ENCODE results near the gene SLC12A7. TPM values are rescaled to one million over a fixed set of nuclear protein-coding genes. Genes with fewer than 3 reads are reported as not detected.

The SLC12A7 gene
- total and polyA plus RNA-seq, 2 of the 13 experiments (the other 11 are each of a cell fraction or from before 2014, with no cell fraction given): 14.0 to 18.5 TPM

DNA sequence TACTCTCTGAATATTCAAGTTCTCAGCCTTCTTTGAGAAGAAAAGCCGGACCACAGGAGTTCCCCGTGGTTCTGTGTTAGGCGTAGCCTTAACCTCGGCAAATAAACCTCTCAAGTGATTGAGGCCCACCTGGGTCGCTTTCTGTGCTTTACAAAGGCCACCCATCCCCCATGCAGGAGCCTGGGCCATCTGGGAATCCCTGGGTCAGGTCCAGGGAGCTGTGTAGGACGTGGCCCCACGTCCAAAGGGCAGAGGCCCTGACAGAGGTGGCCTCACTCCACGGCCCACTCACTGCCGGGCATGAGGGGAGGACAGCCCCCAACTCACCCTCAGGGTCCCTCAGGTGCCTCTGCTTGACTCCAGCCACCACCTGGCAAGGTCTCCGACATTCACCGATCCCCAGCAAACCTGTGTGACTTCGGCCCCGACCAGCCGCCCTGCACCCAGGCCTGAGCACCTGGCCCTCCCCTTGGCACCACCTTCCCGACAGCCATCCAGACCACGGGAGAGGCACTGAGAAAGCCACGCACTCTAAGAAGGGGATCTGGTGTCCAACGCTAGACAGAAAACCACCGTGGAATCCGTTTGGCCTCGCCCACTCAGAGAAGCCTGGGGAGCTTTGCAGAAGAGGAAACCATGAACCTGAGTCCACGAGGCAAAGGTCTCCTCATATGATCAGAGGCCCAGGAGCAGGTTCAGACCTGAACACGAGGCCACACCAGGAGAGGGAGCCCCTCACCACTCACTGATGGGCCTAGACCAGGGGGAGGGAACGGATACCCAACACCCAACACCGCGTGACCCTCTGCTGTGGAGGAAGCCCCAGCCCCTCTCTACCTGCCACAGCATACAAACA is 4.5 kb downstream of the SLC12A7 start:
- peak; percentile 80 for FAIRE-seq
- no peak overlapping the region for H2AFZ ChIP-seq (ENCODE audit: low read length)
- H3K27me3 ChIP-seq (ENCODE audit: control insufficient read depth in 1 of 2, insufficient read depth in 2 of 2, low read length in 2 of 2): no peaks in the 10 kb centered on the region; a peak in 1 of 5 replicates
- H3K4me1 ChIP-seq (ENCODE audit: insufficient read depth, low read length): peaks cover 84% of the 10 kb centered on the region
- in situ Hi-C loops (cut with HindIII; ENCODE audit: extremely low pct_ligation_motif_present, low pct_unique_long_range_greater_than_20kb) (loop anchor here (5.0 kb wide), 1 partner anchor 35 kb away; no protein-coding TSS in a partner anchor), intact Hi-C loops (cut with micrococcal nuclease; ENCODE audit: unreplicated experiment) (loop anchor here (2.0 kb wide), 1 partner anchor 53 kb away; no protein-coding TSS in a partner anchor)
- no TSS peak for BruUV-seq (replicated peaks)
- CTCF ChIA-PET (ENCODE audit: low intra/inter-chr PET ratio, low total read pairs): interaction anchor here (1.8 kb wide), 1 partner anchor 33 kb away, joined by 6 read pairs; no protein-coding TSS in a partner anchor
- H3K4me2 ChIP-seq (ENCODE audit: low read depth, low read length): peak overlapping the region; percentile 98
- peak overlapping the region; percentile 98 for H3K27ac ChIP-seq (ENCODE audit: extremely low read length, insufficient read depth, low read length)
- DNase-seq (ENCODE audit: low spot score): peak; percentile 73
- peak; percentile 45 for ATAC-seq
- H3K9me3 ChIP-seq (ENCODE audit: low read length): no peaks in the 10 kb centered on the region
- WGBS (ENCODE audit: low lambda C conversion rate): 4% methylated on average over 10 of the region's 26 CpGs
- H3K9ac ChIP-seq (ENCODE audit: insufficient read depth, low read depth, low read length): peak overlapping the region; percentile 92
- H3K4me3 ChIP-seq (replicated peaks in 1 of 3; ENCODE audit: insufficient read depth in 1 of 3, low read depth in 2 of 3, low read length in 3 of 3): peak overlapping the region; percentile 55 to 82 (median 60)
- H3K36me3 ChIP-seq (replicated peaks in 1 of 2; ENCODE audit: control insufficient read depth in 1 of 2, insufficient read depth in 2 of 2, low read length in 2 of 2): peaks cover 0 to 1% of the 10 kb centered on the region in 2 experiments; a peak in 1 of 5 replicates
- peaks cover 61% of the 10 kb centered on the region for H3K79me2 ChIP-seq (ENCODE audit: insufficient read depth, low read length)
- peaks cover 11% of the 10 kb centered on the region; the same call in 1 of the 2 replicates for H4K20me1 ChIP-seq (ENCODE audit: insufficient read depth, low read length)
- POLR2A ChIA-PET: interaction anchor here (0.9 to 6.0 kb wide), 14 partner anchors 11 to 114 kb away, joined by 3 to 200 read pairs (median 16); no protein-coding TSS in a partner anchor
- TF ChIP-seq SMARCC2 (IDR thresholded peaks at IDR 0.05) (no peak), PATZ1 (CRISPR knock-in tag; IDR thresholded peaks at IDR 0.05) (peak; percentile 82), ZNF792 (CRISPR knock-in tag; IDR thresholded peaks at IDR 0.05) (no peak), FOXP1 (IDR thresholded peaks at IDR 0.05) (no peak), FOXP1 (CRISPR knock-in tag; IDR thresholded peaks at IDR 0.05) (peak; percentile 42; the same call in 1 of the 2 replicates), ZNF775 (CRISPR knock-in tag; IDR thresholded peaks at IDR 0.05; ENCODE audit: borderline replicate concordance) (no peak), ZNF17 (CRISPR knock-in tag; IDR thresholded peaks at IDR 0.05) (no peak), ATAD3A (CRISPR knock-in tag; IDR thresholded peaks at IDR 0.05) (no peak)
- TF ChIP-seq, protein P1, sequence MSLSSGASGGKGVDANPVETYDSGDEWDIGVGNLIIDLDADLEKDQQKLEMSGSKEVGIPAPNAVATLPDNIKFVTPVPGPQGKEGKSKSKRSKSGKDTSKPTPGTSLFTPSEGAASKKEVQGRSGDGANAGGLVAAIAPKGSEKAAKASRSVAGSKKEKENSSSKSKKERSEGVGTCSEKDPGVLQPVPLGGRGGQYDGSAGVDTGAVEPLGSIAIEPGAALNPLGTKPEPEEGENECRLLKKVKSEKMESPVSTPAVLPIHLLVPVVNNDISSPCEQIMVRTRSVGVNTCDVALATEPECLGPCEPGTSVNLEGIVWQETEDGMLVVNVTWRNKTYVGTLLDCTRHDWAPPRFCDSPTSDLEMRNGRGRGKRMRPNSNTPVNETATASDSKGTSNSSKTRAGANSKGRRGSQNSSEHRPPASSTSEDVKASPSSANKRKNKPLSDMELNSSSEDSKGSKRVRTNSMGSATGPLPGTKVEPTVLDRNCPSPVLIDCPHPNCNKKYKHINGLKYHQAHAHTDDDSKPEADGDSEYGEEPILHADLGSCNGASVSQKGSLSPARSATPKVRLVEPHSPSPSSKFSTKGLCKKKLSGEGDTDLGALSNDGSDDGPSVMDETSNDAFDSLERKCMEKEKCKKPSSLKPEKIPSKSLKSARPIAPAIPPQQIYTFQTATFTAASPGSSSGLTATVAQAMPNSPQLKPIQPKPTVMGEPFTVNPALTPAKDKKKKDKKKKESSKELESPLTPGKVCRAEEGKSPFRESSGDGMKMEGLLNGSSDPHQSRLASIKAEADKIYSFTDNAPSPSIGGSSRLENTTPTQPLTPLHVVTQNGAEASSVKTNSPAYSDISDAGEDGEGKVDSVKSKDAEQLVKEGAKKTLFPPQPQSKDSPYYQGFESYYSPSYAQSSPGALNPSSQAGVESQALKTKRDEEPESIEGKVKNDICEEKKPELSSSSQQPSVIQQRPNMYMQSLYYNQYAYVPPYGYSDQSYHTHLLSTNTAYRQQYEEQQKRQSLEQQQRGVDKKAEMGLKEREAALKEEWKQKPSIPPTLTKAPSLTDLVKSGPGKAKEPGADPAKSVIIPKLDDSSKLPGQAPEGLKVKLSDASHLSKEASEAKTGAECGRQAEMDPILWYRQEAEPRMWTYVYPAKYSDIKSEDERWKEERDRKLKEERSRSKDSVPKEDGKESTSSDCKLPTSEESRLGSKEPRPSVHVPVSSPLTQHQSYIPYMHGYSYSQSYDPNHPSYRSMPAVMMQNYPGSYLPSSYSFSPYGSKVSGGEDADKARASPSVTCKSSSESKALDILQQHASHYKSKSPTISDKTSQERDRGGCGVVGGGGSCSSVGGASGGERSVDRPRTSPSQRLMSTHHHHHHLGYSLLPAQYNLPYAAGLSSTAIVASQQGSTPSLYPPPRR (CRISPR knock-in tag; IDR thresholded peaks at IDR 0.05; ENCODE audit: borderline replicate concordance): peak; percentile 62
- TF ChIP-seq, protein P2, sequence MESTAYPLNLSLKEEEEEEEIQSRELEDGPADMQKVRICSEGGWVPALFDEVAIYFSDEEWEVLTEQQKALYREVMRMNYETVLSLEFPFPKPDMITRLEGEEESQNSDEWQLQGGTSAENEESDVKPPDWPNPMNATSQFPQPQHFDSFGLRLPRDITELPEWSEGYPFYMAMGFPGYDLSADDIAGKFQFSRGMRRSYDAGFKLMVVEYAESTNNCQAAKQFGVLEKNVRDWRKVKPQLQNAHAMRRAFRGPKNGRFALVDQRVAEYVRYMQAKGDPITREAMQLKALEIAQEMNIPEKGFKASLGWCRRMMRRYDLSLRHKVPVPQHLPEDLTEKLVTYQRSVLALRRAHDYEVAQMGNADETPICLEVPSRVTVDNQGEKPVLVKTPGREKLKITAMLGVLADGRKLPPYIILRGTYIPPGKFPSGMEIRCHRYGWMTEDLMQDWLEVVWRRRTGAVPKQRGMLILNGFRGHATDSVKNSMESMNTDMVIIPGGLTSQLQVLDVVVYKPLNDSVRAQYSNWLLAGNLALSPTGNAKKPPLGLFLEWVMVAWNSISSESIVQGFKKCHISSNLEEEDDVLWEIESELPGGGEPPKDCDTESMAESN (CRISPR knock-in tag; conservative IDR thresholded peaks at IDR 0.05): peak; percentile 67; the same call in 1 of the 2 replicates
- TF ChIP-seq, protein P3, sequence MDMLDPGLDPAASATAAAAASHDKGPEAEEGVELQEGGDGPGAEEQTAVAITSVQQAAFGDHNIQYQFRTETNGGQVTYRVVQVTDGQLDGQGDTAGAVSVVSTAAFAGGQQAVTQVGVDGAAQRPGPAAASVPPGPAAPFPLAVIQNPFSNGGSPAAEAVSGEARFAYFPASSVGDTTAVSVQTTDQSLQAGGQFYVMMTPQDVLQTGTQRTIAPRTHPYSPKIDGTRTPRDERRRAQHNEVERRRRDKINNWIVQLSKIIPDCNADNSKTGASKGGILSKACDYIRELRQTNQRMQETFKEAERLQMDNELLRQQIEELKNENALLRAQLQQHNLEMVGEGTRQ (IDR thresholded peaks at IDR 0.05; ENCODE audit: low read depth, low read length): no peak
- TF ChIP-seq, protein P3 (CRISPR knock-in tag; IDR thresholded peaks at IDR 0.05; ENCODE audit: borderline replicate concordance): no peak; the same call in 1 of the 2 replicates
